OCI-LY7 (cell line): ENCODE results near the gene NIT1.

Source experiments
- CTCF ChIP-seq: fragments of 200-600 bp; sonication (generic); conservative IDR thresholded peaks from 2 replicates; pipeline ENCODE4 v1.5.1; 2014; ENCODE audit warnings: mild to moderate bottlenecking, antibody characterized with exemption, low read length, moderate library complexity, mixed read lengths
- EZH2phosphoT487 ChIP-seq: fragments of 200-600 bp; sonication (generic); IDR thresholded peaks from 2 replicates; pipeline ENCODE4 v1.6.1; 2018; ENCODE audit warnings: low read depth, borderline replicate concordance, mild to moderate bottlenecking, mixed run types, antibody characterized with exemption, low read length, moderate library complexity, mixed read lengths

GRCh38 chr1:161168906-161169305 is 51.0 kb downstream of the NIT1 start:
- TF ChIP-seq CTCF (no peak), EZH2phosphoT487 (no peak)
